Cardiac fibroblast (primary cell): Measurements from ENCODE around the gene ARL5C.

ENCODE experiments used
- DNase-seq, 2 donors: peaks; one replicate each; pipeline versions ENCODE4 v3.0.0 to v3.0.0-alpha.2; 2010; ENCODE audit warnings: low read depth in 2 of 2
- H3K4me3 ChIP-seq, 2 donors: replicated peaks in 1 of 2; 1 replicate in 1 of 2; 2 replicates in 1 of 2; pipeline ENCODE4 v1.5.1; 2011; ENCODE audit warnings: low read depth in 2 of 2, low read length in 2 of 2, mild to moderate bottlenecking in 2 of 2, moderate library complexity in 1 of 2
- CTCF ChIP-seq: IDR thresholded peaks from one replicate; pipeline ENCODE4 v1.5.1; 2011; ENCODE audit warnings: low read depth, mild to moderate bottlenecking, low read length, inconsistent platforms

ARL5C gene

GRCh38 chr17:39208893-39209292 is 42.9 kb upstream of the ARL5C start:
- no peak overlapping the region for H3K4me3 ChIP-seq
- DNase-seq = no peak
- TF ChIP-seq CTCF = no peak

GRCh38 chr17:39208136-39208535 is 42.2 kb upstream of the ARL5C start:
- DNase-seq = no peak
- no peak overlapping the region for H3K4me3 ChIP-seq
- no peak for TF ChIP-seq CTCF

GRCh38 chr17:39205112-39205526 is 39.2 kb upstream of the ARL5C start:
- DNase-seq = no peak
- no peak for TF ChIP-seq CTCF
- H3K4me3 ChIP-seq = no peak overlapping the region

GRCh38 chr17:39204245-39204644 is 38.3 kb upstream of the ARL5C start:
- no peak for TF ChIP-seq CTCF
- no peak for DNase-seq
- no peak overlapping the region for H3K4me3 ChIP-seq

GRCh38 chr17:39200957-39201510 is 35.1 kb upstream of the ARL5C start:
- no peak for TF ChIP-seq CTCF
- DNase-seq = no peak
- peak overlapping the region; percentile 86 to 92 for H3K4me3 ChIP-seq

GRCh38 chr17:39200070-39200879 is 34.3 kb upstream of the ARL5C start, which contains the start of gene RPL19:
RPL19 (plus strand) TSS chr17:39200283; CDS start chr17:39200345, 62 bp downstream.
- peak in 1 of 2 donors; percentile 31 for DNase-seq
- TF ChIP-seq CTCF = no peak
- peak within 1 kb of the TSS; percentile 86 to 92 for H3K4me3 ChIP-seq

- DNase-seq = peak; percentile 97
- peak overlapping the region; percentile 86 to 92 for H3K4me3 ChIP-seq
- no peak for TF ChIP-seq CTCF
Measured at GRCh38 chr17:39199820-39200069, 33.8 kb upstream of the ARL5C start.
